Measurements from ENCODE around the gene TEP1. TPM values are rescaled to one million over a fixed set of nuclear protein-coding genes. Genes with fewer than 3 reads are reported as not detected.
A peak's percentile ranks its signal among the peaks of the same experiment; 100 is the strongest.

Gene TEP1
- total RNA-seq, 1 experiment from 2014 or later = 20.4 TPM

DNA sequence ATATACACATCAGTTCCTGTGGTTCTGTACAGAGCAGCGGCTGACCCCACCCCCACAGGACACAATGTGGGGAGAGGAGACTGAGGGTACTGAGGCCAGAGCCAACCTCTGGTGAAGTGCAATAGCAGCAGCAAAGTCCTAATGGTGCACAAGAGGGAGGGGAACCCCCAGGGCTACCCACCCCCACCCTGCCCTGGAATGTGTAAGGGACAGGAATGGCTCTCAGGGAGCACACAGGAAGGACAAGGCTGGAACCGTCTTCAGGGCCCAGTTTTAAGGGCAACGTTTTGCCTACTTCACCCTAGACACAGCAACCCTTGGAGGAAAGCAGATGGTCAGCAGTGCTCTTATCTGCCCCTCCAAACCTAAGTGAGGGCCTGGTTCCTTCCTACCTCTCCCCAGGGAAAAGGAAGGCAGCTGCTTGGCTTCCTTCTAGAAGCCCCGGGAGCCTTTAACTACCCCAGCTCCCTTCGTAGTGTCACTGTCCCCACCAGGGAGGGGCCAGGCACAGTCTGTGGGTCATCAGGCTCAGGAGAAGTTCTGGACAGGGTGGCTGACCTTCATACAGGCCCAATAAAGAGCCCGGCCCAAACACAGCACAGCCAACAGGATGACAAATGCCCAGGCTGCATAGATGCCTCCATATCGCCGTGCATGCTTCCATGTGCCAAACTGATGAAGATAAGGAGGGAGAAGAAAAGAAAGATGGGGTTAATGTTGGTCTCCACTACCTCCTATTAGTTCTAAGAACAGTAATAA is 44.9 kb upstream of the TEP1 start:
- Mint-ChIP-seq H3K27me3 (ENCODE audit: insufficient read depth, unreplicated experiment) (no peaks in the 10 kb centered on the region), H3K4me1 (ENCODE audit: insufficient read depth, unreplicated experiment) (peaks cover 21% of the 10 kb centered on the region), H3K4me3 (ENCODE audit: unreplicated experiment) (no peak overlapping the region), H3K36me3 (ENCODE audit: insufficient read depth, unreplicated experiment) (peaks cover 23% of the 10 kb centered on the region), H3K27ac (ENCODE audit: low read depth, unreplicated experiment) (no peak overlapping the region), H3K9me3 (ENCODE audit: unreplicated experiment) (no peaks in the 10 kb centered on the region)
- TF ChIP-seq, protein P1, sequence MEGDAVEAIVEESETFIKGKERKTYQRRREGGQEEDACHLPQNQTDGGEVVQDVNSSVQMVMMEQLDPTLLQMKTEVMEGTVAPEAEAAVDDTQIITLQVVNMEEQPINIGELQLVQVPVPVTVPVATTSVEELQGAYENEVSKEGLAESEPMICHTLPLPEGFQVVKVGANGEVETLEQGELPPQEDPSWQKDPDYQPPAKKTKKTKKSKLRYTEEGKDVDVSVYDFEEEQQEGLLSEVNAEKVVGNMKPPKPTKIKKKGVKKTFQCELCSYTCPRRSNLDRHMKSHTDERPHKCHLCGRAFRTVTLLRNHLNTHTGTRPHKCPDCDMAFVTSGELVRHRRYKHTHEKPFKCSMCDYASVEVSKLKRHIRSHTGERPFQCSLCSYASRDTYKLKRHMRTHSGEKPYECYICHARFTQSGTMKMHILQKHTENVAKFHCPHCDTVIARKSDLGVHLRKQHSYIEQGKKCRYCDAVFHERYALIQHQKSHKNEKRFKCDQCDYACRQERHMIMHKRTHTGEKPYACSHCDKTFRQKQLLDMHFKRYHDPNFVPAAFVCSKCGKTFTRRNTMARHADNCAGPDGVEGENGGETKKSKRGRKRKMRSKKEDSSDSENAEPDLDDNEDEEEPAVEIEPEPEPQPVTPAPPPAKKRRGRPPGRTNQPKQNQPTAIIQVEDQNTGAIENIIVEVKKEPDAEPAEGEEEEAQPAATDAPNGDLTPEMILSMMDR (IDR thresholded peaks at IDR 0.05; ENCODE audit: unreplicated experiment) = no peak
- no TSS peak for BruUV-seq (replicated peaks)
- intact Hi-C loops (cut with micrococcal nuclease) = no loop called here
- ChIA-PET POLR2A (interaction anchor here (0.7 to 6.5 kb wide), 3 partner anchors 56 to 226 kb away, joined by 3 to 65 read pairs (median 3); partner anchors contain the start of gene RNASE4), CTCF (interaction anchor here (0.6 kb wide), 1 partner anchor 512 kb away, joined by 3 read pairs; no protein-coding TSS in a partner anchor)
- DNase-seq (ENCODE audit: unreplicated experiment) = no peak

DNA sequence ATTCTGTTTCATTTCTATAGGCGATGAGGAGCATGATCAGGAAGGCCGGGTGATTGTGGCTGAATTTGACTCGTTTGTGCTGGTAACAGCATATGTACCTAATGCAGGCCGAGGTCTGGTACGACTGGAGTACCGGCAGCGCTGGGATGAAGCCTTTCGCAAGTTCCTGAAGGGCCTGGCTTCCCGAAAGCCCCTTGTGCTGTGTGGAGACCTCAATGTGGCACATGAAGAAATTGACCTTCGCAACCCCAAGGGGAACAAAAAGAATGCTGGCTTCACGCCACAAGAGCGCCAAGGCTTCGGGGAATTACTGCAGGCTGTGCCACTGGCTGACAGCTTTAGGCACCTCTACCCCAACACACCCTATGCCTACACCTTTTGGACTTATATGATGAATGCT is 43.7 kb upstream of the TEP1 start:
- TF ChIP-seq, protein P1 (IDR thresholded peaks at IDR 0.05; ENCODE audit: unreplicated experiment) = no peak
- CTCF ChIA-PET = interaction anchor here (1.0 to 4.9 kb wide), 4 partner anchors 42 to 225 kb away, joined by 3 to 25 read pairs (median 5); partner anchors contain the start of gene TEP1

DNA sequence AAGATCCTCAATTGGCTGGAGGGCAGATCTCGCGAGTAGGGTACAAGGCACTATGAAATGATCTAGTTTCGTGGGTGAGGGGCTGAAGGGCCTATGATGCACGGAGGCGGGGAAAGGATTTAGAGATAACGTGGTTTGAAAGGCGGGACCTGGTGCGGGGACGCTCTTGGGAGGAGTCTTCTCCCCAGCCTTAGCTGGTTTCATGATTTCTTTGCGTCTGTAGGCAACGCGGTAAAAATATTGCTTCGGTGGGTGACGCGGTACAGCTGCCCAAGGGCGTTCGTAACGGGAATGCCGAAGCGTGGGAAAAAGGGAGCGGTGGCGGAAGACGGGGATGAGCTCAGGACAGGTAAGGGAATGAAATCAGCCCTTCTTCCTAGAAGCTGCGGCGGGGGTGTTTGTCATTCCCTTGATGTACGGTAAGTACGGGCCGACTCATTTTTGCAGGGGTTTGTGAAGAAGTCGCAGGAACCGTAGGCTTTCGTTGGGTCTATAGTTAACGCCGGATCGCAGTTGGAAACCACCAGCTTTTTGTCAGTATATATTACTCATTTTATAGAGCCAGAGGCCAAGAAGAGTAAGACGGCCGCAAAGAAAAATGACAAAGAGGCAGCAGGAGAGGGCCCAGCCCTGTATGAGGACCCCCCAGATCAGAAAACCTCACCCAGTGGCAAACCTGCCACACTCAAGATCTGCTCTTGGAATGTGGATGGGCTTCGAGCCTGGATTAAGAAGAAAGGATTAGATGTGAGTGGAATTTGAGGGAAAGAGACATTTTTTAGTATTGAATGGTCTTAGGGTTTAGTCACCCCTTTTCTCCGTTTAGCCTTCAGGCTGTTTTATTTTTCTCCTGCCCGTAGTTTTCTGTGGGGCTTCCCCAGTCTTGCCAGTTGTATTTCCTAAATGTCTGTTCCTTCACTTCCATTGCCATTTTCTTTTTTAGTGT is 42.3 kb upstream of the TEP1 start:
- peaks cover 15% of the 10 kb centered on the region for H3K4me1 Mint-ChIP-seq (ENCODE audit: insufficient read depth, unreplicated experiment)
- no peaks in the 10 kb centered on the region for H3K27me3 Mint-ChIP-seq (ENCODE audit: insufficient read depth, unreplicated experiment)
- intact Hi-C loops (cut with micrococcal nuclease) = loop anchor here (1.0 to 2.0 kb wide), 4 partner anchors 42 to 227 kb away; partner anchors contain the start of genes PARP2 and TEP1
- BruUV-seq (replicated peaks) = TSS peak; percentile 77
- peaks cover 42% of the 10 kb centered on the region for H3K36me3 Mint-ChIP-seq (ENCODE audit: insufficient read depth, unreplicated experiment)
- H3K27ac Mint-ChIP-seq (ENCODE audit: low read depth, unreplicated experiment) = no peak overlapping the region
- ChIA-PET POLR2A (interaction anchor here (0.8 to 5.3 kb wide), 31 partner anchors 8 to 1055 kb away, joined by 3 to 81 read pairs (median 5); partner anchors contain the start of genes CCNB1IP1, METTL17, METTL3 and PARP2), CTCF (interaction anchor here (0.6 to 4.9 kb wide), 14 partner anchors 15 to 559 kb away, joined by 3 to 25 read pairs (median 3); partner anchors contain the start of gene TEP1)
- TF ChIP-seq, protein P1 (IDR thresholded peaks at IDR 0.05; ENCODE audit: unreplicated experiment) = no peak
- peak; percentile 84 for DNase-seq (ENCODE audit: unreplicated experiment)
- H3K9me3 Mint-ChIP-seq (ENCODE audit: unreplicated experiment) = no peaks in the 10 kb centered on the region
- no peak overlapping the region for H3K4me3 Mint-ChIP-seq (ENCODE audit: unreplicated experiment)

More for the DNA sequence above, 43.7 kb upstream of the TEP1 start:
- H3K36me3 Mint-ChIP-seq (ENCODE audit: insufficient read depth, unreplicated experiment) = peaks cover 31% of the 10 kb centered on the region
- no peak overlapping the region for H3K4me3 Mint-ChIP-seq (ENCODE audit: unreplicated experiment)
- H3K9me3 Mint-ChIP-seq (ENCODE audit: unreplicated experiment) = no peaks in the 10 kb centered on the region
- intact Hi-C loops (cut with micrococcal nuclease) = no loop called here
- no TSS peak for BruUV-seq (replicated peaks)
- peaks cover 20% of the 10 kb centered on the region for H3K4me1 Mint-ChIP-seq (ENCODE audit: insufficient read depth, unreplicated experiment)
- POLR2A ChIA-PET = interaction anchor here (1.6 to 5.3 kb wide), 5 partner anchors 12 to 808 kb away, joined by 5 to 81 read pairs (median 58); partner anchors contain the start of genes PARP2, PNP, RNASE4 and TEP1
- H3K27me3 Mint-ChIP-seq (ENCODE audit: insufficient read depth, unreplicated experiment) = no peaks in the 10 kb centered on the region
- H3K27ac Mint-ChIP-seq (ENCODE audit: low read depth, unreplicated experiment) = no peak overlapping the region
- no peak for DNase-seq (ENCODE audit: unreplicated experiment)

Data from MCF 10A (cell line).